Measurements from ENCODE around the gene SPEG.
"Not testable (repeated sequence)": the region's sequence is repeated elsewhere in the genome, so short reads cannot be mapped to it uniquely, and the experiment has no call there.

The SPEG gene

DNA sequence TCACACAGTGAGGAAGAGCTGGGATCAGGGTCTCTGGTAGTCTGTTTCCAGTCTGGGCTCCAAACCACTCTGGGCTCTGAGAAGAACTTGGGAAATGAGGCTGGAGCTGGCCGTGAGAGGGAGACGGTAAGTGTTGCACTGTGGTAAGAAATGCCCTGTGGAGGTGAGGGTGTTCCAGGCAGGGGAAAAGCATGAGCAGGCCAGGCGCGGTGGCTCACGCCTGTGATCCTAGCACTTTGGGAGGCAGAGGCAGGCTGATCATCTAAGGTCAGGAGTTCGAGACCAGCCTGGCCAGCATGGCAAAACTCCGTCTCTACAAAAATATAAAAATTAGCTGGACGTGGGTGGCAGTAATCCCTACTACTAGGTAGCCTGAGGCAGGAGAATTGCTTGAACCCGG, 30.8 kb upstream of the SPEG start:
- TF ChIP-seq CTCF (IDR thresholded peaks at IDR 0.05; ENCODE audit: low read depth, low read length) = no peak
- no peak for DNase-seq
- Histone ChIP-seq H3K4me3 (ENCODE audit: low read depth, low read length) (no peak overlapping the region), H3K4me1 (peaks cover 24% of the 10 kb centered on the region), H3K36me3 (no peaks in the 10 kb centered on the region), H3K9me3 (no peaks in the 10 kb centered on the region), H3K27me3 (no peaks in the 10 kb centered on the region)

DNA sequence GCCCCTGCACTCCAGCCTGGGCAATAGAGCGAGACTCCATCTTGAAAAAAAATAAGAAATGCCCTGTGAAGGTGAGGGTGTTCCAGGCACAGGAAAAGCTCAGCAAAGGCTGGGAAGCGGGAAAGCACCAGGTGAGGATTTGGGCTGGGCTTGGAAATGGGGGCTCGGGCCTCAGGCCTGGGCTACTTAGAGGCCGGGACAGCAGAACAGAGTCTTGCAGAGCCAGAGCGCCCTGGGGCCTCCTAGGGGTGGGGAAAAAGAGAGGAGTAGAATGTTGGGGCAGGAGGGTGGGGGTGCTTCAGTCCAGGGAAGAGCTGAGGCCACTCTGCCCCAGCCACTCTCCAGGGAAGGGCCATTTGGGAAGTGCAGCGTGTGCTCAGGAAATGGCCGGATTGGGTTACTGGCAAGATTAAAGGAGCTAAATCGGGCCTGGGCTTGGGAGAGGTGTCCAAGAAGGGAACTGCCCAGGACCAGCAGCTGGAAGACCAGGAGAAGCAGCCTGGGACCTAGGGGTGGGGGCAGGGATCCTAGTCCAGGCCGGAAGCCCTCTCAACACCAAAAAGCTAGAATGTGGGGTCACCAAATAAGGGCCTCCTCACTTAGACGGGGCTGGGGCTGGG, 30.2 kb upstream of the SPEG start:
- Histone ChIP-seq H3K4me1 (peaks cover 24% of the 10 kb centered on the region), H3K9me3 (no peaks in the 10 kb centered on the region), H3K4me3 (ENCODE audit: low read depth, low read length) (no peak overlapping the region), H3K36me3 (no peaks in the 10 kb centered on the region), H3K27me3 (no peaks in the 10 kb centered on the region)
- no peak for DNase-seq
- no peak for TF ChIP-seq CTCF (IDR thresholded peaks at IDR 0.05; ENCODE audit: low read depth, low read length)

DNA sequence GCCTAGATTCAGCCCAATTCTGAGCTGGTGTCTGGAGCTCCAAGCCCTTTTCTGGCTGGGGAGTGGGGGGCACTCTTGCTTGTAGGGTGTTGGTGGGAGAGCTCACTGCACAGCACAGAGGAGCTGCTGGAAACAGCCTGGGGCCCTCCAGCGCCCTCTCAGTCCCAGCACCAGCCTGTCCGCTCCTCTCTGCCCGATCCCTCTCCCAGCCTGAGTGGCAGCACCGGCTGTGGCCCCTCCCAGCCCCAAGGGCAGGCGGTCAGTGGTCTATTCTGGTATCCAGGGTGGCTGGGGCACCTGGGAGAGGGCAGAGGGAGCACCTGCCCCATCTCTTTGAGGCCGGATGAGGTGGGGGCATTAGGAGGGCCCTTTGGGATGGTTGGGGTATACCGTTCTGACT, 29.7 kb upstream of the SPEG start:
- no peaks in the 10 kb centered on the region for H3K9me3 ChIP-seq
- DNase-seq = no peak
- no peak for TF ChIP-seq CTCF (IDR thresholded peaks at IDR 0.05; ENCODE audit: low read depth, low read length)
- no peaks in the 10 kb centered on the region for H3K27me3 ChIP-seq
- H3K4me3 ChIP-seq (ENCODE audit: low read depth, low read length) = no peak overlapping the region
- no peaks in the 10 kb centered on the region for H3K36me3 ChIP-seq
- peaks cover 22% of the 10 kb centered on the region for H3K4me1 ChIP-seq

DNA sequence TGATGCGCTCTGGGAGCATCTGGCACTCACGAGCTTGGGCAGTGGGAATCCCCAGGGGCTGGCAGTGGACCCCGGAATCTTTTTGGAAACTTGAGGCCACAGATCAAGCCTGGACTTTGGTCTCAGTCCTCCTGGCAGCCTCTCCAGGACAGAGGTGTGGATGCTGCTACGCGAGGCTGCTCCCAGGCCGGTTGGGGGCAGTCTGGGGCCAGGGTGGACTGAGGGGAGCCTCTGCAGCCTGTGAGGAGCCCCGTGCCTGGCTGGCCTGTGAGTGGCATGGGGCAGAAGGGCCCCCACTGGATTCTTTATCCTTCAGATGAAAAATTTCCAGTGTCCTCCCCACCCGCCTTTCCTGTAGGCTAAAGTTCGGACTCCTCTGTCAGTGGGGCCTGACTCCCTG, 29.2 kb upstream of the SPEG start:
- H3K9me3 ChIP-seq = no peaks in the 10 kb centered on the region
- H3K4me3 ChIP-seq (ENCODE audit: low read depth, low read length) = no peak overlapping the region
- DNase-seq = no peak
- H3K27me3 ChIP-seq = no peaks in the 10 kb centered on the region
- no peak for TF ChIP-seq CTCF (IDR thresholded peaks at IDR 0.05; ENCODE audit: low read depth, low read length)
- no peaks in the 10 kb centered on the region for H3K36me3 ChIP-seq
- peaks cover 17% of the 10 kb centered on the region for H3K4me1 ChIP-seq

DNA sequence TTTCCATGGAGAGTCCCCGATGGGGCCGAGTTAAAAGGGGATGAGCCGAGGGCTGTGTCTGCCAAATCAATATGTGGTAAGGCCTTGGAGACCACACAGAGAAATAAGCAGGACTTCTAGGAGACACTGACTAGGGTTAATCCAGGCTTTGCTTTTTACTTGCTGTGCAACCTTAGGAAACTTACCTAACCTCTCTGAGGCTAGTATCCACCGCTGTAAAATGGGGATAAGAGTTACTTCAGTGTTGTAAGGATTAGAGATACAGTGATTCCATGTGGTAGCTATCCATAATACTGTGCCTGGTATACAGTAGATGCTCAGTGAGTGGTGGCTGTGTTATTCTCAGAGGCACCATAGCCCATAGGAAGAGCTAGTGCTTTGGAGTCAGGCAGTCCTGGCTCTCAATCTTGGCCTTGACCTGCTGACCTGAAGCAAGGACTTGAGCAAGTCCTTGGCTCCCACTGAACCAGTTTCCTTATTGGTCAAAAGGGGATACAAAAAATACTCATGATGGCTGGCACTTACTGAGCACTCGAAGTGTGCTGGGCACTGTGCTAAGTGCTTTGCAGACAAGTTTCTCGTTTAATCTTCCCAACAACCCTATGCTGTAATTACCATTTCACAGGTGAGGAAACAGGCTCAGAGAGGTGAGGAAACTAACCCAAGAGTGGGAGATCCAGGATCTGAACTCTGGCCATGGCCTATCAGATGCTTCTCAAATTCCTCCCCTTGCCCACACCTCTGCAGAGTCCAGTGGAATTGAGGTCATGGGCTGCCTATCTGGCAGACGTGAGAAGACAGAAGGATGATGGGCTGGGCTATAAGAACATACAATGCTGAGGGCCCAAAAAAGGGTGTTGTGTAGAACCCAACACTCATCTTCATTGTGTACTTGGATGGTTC, 28.4 kb upstream of the SPEG start:
- Histone ChIP-seq H3K4me3 (ENCODE audit: low read depth, low read length) (no peak overlapping the region), H3K4me1 (peaks cover 10% of the 10 kb centered on the region), H3K9me3 (no peaks in the 10 kb centered on the region), H3K36me3 (no peaks in the 10 kb centered on the region), H3K27me3 (no peaks in the 10 kb centered on the region)
- DNase-seq = no peak
- no peak for TF ChIP-seq CTCF (IDR thresholded peaks at IDR 0.05; ENCODE audit: low read depth, low read length)

GRCh38 chr2:219406861-219407230, 27.8 kb upstream of the SPEG start:
- Histone ChIP-seq H3K4me1 (peaks cover 10% of the 10 kb centered on the region), H3K4me3 (ENCODE audit: low read depth, low read length) (no peak overlapping the region), H3K27me3 (no peaks in the 10 kb centered on the region), H3K36me3 (no peaks in the 10 kb centered on the region), H3K9me3 (no peaks in the 10 kb centered on the region; the same call in 1 of the 2 replicates)
- no peak for TF ChIP-seq CTCF (IDR thresholded peaks at IDR 0.05; ENCODE audit: low read depth, low read length)
- DNase-seq = no peak

- not testable (repeated sequence) for DNase-seq, H3K27me3 ChIP-seq, H3K4me1 ChIP-seq
These were observed 27.3 kb upstream of the SPEG start for GRCh38 chr2:219407343-219407742.

More at GRCh38 chr2:219407343-219407742, 27.3 kb upstream of the SPEG start:
- H3K36me3 ChIP-seq; H3K4me3 ChIP-seq (ENCODE audit: low read depth, low read length); H3K9me3 ChIP-seq: not testable (repeated sequence)

Measured in BE2C (cell line).